Measurements from ENCODE around the gene KCTD13.
"Not testable (repeated sequence)": the region's sequence is repeated elsewhere in the genome, so short reads cannot be mapped to it uniquely, and the experiment has no call there.

KCTD13 gene

DNA sequence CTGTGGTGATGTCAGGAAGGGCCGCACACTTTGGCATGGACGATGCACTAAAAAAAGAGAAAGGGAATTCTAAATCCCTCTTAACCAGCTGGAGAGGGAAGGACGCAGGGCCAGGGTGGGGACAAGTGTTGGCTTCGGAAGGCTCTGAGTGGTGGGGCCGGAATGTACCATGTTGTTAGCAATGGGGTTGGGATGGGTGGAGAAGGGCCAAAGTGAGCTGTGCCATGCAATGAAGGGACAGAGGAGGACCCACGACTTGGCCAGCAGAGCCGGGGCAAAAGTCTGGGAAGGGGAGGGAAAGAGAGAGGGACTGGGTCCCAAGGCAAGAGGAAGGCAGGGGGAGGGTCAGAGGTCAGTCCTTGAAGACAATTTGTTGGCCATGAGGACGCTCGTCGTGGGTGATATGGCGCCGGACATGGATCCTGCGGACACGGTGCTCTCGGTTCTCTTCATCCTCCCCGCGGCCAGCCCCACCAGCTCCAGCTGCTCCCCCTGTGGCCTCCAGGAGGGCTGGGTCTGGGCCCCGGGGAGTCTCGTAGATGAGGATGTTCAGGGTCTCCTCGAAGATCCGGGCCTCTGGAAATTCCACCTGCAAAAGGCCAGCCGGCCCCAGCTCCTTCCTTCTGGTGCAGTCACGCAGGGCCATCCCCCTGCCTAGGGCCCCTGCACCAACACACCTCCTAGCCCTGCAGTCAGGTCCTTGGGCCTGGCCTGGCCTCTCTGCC, 19.3 kb downstream of the KCTD13 start:
- no peak for DNase-seq

DNA sequence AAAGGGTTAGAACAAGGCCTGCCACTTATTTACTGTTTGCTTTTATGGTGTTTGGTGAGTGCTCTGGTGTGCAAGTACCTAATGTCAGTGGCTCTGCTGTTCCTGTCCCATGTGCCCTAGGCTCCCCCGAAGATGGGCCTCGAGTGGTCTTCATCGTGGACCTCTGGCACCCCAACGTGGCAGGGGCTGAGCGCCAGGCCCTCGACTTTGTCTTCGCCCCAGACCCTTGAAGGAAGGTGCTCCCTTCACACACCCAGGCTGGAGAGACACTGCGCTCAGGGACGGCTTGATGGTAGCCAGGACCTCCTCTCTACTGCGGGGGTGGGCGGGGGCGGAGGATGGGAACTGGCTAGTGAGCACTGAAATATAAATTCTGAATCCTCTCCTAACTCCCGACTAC, 20.4 kb downstream of the KCTD13 start:
- DNase-seq = no peak

DNA sequence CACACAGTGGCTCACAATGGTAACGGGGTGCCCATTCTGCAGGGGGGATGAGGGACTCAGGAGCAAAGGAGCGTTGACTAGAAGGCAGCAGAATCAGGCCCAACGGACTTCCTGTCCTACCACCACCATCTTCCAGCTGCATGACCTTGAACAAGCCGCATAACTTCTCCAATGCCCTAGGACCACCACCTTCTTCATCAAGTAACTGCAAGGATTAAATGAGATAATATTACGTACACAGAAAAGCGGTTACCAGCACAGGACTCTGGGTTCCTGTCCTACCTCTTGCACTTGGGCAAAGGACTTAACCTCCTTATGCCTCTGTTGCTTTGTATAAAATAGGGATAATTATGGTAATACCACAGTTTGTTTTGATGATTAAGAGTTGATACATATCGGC, 21.1 kb downstream of the KCTD13 start:
- no peak for DNase-seq

DNA sequence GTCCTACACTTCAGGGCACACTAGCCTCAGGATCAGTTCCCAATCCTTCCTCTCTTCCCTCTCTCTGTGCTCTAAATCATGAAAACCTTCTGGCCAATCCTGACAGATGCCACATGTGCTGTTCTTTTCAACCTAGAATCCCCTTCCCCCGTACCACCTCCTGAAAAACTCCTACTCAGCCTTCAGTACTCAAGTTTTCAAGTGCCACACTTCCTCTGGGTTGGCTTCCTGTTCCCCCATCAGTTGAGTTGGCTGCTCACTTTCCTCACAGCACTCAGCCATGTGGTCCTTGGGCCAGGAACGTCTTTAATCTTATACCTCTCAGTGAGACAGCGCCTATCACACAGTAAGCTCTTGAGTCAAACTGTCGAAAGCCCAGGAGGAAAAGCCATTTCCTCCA, 22.4 kb downstream of the KCTD13 start:
- no peak for DNase-seq

DNA sequence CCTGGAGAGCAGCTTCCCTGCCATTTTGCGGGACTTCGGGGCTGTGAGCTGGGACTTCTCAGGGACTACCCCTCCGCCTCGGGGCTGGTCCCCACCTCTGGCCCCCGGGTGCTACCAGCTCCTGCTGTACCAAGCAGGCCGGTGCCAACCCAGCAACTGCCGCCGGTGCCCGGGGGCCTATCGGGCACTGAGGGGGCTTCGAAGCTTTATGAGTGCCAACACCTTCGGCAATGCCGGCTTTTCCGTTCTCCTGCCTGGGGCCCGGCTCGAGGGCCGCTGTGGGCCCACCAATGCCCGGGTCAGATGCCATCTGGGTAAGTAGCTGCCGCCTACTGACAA, 24.4 kb downstream of the KCTD13 start:
- no peak for DNase-seq

DNA sequence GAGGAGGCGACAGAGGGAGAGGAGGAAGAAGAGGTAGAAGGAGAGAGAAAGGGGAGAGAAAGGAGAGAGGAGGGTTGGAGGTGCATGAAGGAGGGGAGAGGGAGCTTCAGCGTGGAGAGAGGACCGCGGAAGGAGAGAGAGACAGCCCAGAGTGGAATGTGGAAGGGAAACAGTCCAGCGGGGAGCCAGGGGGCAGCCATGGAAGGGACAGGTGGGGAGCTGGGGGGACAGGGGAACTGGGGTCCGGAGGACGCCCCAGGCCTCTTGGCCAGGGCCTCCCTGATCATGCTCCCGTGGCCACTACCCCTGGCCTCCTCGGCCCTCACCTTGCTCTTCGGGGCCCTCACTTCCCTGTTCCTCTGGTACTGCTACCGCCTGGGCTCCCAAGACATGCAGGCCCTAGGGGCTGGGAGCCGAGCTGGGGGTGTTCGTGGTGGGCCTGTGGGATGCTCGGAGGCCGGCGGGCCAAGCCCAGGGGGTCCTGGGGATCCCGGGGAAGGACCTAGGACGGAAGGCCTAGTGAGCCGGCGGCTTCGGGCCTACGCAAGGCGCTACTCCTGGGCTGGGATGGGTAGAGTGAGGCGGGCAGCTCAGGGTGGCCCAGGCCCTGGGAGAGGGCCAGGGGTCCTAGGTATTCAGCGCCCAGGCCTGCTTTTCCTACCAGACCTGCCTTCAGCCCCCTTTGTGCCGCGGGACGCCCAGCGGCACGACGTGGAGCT, 25.0 kb downstream of the KCTD13 start:
- no peak for DNase-seq

DNA sequence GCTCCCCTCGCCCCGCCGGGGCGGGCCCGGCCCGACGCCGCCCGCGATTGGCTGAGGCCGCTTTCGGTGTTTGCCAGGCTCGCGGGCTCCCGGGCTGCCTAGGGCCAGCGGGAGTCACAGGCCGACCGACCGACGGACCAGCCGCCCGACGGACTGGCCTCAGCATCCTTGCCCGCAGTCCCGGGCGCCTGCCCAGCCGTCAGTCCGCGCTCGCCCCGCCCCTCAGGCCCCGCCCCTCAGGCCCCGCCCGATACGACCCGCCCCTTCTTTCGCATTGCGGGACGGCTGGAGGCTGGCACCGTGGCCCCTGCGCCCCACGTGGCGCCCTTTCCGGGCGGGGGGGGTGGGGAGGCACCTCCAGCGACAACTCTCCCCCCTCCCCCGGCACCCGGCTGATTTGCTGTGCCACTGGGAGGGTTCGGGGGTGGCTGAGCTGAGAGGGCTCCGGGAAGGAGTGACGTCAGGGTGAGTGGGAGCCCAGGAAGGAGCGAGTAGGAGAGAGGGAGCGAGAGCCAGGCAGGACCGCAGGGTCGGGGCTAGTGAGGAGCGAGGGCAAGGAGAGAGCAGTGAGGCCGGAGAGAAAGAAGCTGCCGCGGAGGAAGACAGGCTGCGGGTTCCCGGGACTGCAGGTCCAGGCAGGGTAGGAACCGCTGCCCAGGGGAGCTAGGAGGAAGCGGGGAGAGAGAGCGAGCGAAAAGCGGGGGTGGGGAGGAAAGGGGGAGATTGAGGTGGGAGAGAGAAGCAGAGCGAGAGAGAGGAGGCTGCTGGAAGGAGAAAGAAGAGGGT, 25.7 kb downstream of the KCTD13 start, which contains the start of gene ASPHD1:
Gene ASPHD1 (plus strand): TSS at position 387 of the 786 bp plus-strand sequence. CDS start 484 bp downstream, outside the sequence.
- DNase-seq = peak; percentile 81

DNA sequence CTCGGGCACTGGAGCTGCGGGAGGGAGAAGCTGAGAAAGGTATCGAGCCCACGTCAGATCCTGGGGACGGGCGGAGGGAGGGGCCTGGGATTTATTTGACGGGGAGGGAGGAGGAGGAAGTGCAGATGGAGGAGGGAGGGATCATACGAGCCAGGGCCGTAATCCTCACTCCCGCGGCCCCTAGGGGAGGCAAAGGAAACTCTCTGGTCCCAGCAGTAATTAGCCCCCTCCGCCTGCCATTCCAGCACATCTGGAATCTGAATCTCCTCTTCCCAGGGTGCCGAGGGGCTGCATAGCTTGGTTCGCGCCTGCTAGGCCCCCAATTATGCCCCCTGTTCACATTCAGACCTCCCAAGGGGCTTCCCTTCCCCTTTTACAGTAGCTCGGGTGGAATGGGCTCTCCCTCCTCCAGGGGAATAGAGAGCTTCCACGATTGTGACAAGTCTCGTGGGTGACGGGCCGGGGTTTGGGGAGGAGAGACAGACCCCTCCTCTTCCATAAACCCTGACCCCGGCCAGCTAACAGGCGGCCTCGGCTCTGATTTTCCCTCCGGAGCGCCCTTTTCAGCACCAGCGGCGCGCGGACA, 26.4 kb downstream of the KCTD13 start, which contains the start of gene SEZ6L2:
Gene SEZ6L2 (minus strand): TSS at position 35 of the 586 bp plus-strand sequence. CDS start 531 bp downstream, outside the sequence.
- no peak for DNase-seq

DNA sequence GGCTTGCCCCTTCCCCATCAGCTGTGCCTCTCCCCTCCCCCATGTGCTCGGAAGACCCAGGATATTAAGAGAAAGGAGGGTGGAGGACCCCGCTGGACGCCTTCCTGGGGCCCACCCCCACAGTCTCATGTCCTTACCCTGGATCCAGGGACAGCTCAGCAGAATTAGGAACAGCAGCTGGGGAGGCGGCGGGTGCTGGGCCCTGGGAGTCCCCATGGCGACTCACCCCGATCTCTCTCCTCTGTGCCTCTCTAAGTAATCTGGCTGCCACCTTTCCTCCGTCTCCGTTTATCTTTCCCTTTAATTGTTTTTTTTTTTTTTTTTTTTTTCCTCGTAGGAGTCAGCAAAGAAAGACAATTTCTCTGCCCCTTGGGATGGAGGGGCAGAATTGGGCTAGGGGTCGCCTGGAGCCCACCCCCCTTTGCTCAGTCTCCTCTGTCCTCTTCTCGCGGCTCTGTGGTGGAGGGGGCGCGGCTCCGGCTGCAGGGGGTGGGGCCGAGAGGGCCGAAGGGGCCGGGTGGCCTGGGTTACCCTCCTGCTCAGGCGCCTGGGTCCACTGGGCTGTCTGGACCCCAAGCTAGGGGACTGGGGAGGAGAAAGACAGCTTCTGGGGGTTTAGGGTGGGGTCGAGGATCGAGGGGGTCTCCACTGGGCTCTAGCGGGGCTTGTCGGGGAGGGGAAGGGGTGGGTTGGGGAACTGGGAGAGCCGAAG, 27.1 kb downstream of the KCTD13 start:
- no peak for DNase-seq

DNA sequence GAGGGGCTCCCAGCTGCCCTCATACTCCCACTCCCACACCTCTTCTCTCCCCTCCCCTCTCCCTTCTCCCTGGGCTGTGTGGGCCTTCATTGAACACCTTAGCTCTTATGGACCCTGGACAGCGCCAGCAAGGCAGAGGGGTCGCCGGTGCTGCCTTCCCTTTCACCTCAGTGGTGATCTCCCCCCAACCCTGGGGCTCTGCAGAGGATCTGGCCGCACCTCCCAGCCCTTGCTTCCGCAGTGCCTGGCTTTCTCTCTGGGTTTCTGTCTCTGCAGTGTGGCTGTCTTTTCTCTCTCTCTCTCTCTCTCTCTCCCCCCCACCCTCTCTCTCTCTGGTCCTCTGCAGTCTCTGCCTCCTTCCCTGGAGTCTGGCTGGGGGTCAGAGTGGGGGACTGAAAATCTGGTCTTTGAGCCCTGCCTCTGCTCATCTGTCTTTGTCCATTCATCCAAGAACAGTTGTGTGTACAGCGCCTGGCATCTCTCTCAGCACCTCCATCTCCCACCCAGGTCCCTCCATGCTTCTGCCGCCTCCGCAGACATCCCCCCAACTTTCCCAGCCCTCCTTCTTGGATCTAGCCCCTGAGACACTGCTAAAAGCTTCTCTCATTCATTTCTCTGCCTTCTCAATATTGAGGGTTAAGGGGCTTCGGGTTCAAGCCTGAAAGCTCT, 27.8 kb downstream of the KCTD13 start:
- DNase-seq = no peak

DNA sequence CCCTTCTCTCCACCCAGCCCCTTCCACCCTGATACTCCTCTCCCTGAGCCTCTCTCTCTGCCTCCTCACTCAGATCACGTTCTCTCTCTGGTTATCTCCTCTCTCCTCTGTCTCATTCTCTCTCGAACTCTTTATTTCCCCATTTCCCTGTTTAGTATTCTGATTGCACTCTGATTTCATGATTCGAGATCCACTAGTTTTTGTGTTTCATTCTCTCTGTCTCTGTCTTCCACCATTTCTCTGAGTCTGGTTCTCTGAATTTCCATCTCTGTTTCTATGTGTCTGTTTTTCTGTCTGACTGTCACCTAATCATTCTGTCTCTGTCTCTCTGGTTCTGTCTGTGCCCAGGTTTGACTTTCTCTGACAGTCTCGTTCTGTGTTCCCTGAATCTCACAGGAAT, 28.7 kb downstream of the KCTD13 start:
- no peak for DNase-seq

DNA sequence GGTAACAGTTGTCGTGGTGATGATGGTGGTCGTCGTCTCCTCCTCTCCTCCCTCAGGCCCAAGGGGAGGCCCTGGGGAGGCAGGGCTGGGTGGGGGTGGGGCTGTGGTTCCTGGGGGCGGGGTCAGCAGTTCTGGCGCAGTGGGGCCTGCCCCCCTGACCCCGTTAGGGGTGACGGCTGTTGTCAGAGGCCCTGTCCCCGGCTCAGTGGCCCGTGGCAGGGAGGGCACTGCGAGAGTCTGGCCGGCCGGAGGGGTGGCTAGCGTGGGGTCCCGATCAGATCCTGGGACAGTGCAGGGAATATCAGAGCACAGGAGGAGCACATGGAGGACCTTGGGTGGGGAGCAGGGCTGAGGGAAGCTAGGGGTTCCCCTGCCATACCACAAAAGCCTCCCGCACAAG, 29.2 kb downstream of the KCTD13 start:
- DNase-seq = no peak

DNA sequence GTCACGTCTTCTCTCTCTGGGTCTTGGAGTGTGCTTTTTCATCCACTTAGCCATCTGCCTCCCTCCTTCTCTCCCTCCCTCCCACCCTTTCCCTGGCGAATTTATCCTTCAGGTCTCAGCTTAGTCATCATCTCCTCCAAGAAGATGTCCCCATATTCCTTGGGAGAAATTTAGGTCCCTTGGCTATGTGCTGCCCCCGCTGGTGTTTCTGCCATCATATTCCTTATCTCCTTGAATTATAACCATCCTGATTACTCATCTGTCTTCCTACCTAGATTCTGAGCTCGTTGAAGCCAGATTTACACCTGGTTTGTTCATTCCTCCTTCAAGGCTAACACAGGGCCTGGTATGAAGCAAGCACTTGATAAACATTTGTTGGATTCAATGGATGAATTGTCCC, 31.7 kb downstream of the KCTD13 start:
- DNase-seq = no peak

DNA sequence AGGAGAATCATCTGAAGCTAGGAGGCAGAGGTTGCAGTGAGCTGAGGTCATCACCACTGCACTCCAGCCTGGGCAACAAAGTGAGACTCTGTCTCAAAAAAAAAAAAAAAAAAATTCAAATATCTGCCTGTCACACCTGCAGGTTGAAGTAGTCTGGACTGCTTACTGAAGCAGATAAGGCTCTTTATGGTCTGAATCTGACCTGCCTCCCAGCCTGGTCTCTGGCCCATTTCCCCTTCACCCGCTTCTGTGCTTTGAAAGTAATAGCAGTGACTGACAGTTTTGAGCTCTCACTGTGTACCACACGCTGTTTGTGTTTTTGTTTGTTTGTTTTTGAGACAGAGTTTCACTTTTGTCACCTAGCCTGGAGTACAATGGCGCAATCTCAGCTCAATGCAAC, 32.5 kb downstream of the KCTD13 start:
- no peak for DNase-seq

DNA sequence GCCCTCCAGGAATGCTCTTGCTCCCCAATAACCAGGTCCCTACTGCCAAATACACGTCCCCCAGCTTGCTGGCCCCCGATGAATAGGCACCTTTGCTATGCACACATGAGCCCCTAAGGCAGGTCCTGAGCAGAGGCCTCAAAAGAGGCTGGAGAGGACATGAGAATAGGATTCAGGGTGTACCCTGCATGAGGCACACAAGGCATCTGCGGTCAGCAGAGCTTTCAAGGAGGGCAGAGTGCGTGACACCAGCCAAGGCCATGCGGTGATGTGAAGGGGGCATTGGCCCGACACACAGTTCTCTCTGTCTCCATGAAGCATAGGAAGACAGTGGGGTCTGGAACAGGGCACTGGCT, 33.6 kb downstream of the KCTD13 start:
- no peak for DNase-seq

DNA sequence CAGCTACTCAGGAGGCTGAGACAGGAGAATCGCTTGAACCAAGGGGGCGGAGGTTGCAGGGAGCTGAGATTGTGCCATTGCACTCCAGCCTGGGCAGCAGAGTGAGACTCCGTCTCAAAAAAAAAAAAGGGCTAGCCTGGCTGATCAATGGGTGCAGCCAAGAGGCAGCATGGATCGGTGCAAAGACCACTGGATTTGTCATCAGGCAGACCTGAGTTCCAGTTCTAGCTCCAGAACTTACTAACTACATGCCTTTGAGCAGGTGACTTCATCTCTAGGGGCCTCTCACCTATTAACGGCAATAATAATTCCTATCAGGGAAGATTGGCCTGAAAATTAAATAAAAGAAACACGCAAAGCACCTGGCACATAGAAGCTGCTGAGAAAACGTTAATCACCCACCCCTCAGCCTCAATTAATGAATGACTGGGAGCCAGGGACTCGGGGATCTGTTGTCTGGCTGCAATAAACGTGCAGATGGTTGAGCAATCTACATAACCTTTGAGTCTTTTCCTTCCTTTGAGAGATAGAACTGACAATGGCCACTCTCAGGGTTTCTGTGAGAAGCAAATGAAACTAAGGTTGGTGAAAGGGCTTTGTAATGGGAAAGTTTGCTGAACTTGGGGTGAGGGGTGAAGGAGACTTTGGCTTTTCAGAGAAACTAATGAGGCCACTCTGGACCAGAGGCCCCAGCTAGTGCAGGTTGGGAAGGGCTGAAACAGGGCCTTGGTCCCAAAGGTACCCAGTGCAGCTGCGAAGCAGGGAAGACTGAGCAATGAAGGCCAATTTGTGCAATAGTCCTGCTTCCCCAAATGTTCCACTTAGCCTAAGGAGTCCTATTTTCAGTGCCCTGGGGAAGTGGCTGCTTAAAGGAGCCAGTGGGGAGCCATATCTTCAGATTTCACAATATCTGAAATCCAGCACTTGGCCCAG, 34.2 kb downstream of the KCTD13 start:
- no peak for DNase-seq

DNA sequence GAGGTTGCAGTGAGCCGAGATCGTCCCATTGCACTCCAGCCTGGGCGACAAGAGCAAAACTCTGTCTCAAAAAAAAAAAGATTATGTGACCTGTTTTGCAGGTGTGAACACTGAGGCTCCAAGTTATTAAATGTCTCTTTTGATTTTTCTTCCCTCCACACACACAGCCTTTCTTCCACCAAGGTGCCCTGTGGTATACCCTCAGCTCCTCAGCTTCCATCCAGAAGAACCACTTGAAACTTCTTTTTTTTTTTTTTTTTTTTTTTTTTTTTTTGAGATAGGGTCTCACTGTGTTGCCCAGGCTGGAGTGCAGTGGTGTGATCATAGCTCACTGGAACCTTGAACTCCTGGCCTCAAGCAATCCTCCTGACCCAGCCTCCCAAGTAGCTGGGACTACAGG, 36.7 kb downstream of the KCTD13 start:
- DNase-seq = not testable (repeated sequence)

DNA sequence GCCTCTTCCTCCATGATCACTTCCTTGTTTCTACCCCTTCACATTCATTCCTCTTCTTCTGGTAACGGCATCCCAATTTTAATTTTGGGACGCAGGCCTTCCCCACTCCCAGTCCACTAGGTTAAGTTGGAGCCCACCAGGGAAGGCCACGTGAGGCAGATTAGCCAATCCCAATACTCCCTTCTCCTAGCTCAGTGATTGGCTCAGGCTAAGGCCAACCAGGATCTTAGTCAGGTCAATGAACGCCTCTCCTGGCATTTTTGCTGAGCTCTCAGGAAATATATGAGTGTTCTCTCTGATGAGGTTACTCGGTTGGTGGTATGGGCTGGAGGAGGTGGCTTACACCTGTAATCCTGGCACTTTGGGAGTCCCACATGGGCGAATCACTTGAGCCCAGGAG, 42.0 kb downstream of the KCTD13 start:
- no peak for DNase-seq

DNA sequence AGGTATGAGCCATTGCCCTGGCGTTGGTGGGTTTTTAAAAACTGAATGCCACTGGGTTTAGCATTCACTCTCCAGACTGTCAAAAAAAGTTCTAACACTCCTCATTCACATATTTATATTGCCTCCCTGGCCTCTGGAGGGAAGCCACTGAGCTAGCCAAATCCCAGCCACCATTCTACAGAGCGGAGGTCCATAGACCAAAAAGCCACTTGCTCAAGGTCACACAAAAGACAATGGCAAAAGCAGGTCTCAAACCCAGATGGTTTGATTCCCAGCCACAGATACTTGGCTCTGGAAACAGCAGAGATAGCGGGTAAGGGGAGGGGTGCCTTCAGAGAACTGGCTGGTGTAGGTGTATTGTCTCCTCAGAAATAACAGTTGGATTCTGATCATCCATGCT, 45.0 kb downstream of the KCTD13 start:
- DNase-seq = no peak

DNA sequence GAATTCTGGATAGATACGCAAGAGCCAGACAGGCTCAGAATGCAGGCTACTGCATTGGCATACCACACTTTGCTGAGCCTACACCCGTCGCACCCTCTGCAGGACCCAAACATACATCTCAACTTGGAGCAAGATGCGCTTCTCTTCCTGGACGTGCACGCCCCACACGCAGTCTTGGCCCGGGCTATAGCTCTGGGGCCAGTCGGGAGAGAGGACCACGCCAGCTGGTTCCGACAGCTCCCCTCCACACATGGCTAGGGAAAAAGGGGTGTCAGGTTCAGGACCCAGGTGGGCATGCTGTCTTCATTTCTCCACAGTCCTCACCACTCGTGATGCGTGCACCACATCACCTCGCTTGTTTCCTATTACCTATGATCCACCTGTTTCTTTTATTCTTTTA, 47.9 kb downstream of the KCTD13 start:
- DNase-seq = no peak
